Measurements from ENCODE around the gene MTG2.

Gene MTG2

DNA sequence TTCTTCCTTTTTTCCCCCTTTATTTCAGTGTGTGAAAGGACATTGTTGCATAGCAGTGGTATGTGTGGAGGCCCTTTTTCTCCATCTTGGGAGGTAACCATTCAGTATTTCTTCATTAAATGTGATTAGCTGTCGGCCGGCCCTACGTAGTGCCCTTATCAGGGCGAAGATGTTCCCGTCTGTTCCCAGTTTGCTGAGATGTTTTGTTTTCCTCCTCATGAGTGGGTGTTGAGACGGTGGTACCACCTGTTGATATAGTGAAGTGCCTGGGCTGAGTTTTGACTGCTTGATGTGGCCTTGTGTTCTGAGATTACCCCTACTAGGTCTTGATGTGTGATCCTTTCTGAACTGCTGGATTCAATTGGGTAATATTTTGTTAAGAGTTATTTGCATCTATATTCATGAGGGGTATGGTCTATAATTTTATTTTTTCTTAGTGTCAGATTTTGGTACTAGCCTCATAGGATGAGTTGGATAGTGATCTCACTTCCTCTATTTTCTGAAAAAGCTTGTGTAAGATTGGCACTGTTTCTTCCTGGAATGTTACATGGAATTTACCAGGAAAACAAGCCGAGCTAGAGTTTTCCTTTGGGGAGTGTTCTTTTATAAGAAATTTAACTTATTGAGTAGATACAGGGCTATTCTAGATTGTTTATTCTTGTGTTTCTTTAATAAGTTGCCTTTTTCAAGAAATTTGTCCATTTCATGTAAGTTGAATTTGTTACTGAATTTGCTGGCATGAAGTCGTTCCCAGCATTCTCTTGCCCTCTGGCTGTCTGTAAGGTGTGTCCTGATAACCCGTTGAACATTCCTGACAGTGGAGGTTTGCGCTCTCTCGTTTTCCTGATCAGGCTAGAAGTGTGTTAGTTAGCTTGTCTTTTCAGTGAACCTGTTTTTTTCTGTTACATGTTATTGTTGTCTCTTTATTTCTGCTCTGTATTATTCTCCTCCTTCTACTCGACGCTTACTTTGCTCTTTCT lies 4.3 kb downstream of the MTG2 start:
- no peak for DNase-seq

DNA sequence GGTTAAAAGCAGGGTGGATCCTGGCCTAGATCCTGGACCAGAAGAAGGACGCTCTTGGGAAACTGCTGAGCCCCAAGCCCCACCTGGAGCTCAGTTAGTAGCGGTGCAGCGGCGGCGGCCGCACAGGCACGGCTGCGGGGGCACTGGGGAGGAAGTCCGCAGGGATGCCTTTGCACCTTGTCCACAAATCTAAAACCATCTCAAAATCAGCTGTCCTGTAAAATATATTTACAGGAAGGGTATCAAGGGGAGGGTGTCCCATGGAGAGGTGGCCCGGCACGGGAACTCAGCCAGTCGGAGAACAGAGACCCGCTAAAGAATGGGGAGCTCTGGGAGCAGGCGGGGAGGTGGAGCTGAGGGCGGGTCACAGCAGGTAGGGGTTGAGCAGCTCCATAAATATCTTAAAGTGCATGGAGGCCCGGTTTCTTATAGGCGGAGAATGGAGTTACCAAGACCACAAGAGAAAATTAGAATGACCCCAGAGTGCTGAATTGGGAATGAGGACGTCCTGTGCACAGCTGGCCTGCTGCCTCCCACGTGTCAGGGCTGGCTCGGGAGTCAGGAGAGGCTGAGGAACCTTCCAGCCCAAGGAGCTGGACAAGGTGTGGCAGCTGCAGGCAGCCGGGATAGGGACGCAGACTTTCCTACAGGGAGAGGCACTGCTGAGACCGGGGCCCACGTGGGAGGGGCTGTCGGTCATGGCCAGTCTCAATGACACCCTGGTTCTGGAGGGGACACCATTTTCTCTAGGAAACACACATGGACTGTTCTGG lies 8.0 kb downstream of the MTG2 start:
- DNase-seq: no peak

DNA sequence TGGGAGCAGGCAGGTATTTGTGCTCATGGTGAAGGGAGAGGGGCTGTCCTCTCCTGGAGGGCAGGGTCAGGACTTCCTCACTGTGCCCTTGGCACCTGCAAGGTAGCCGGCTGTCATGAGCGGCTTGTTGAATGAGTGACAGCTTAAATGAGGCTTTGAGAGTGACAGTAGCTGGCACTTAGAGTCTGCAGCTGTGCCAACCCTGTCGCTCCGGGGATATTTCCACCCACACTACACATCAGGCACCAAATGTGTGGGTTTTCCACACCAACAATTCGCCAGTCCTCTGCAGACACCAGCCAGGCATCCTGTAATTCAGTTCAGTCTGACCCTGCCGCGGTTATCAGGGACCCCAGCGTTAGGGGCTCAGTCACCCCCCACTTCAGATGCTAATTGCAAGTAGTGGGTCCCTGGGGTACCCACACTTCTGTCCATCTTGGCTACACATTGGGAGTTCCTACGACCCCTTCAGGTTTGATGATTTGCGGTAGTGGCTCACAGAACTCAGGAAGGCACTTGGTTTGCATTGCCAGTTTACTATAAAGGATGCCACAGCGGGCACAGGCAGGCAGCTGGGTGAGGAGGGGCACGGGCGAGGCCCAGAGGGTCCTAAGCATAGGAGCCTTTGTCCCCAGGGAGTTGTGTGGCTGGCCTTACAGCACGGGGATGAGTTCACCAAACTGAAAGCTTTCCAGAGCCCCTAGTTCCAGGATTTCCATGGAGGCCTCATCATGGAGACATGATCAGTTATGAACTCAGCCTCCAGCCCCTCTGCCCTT lies 9.1 kb downstream of the MTG2 start:
- no peak for DNase-seq

DNA sequence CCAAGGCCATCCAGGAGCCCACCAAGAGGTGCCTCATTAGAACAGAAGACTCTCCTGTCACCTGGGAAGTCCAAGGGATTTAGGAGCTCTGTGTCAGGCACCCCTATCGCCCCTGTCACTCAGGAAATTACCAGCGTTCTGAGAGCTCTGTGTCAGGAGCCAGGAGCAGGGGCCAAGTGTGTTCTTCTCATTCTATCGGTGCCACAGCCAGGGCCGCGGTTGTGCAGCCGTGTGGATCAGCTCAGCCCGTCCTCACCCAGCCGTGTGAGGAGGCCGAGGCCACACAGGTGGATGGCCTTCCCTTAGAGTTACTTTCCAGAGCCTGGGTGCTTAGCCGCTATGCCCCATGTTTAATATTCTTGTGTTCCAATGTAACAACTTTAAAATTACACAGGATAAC lies 9.8 kb downstream of the MTG2 start:
- DNase-seq: no peak

DNA sequence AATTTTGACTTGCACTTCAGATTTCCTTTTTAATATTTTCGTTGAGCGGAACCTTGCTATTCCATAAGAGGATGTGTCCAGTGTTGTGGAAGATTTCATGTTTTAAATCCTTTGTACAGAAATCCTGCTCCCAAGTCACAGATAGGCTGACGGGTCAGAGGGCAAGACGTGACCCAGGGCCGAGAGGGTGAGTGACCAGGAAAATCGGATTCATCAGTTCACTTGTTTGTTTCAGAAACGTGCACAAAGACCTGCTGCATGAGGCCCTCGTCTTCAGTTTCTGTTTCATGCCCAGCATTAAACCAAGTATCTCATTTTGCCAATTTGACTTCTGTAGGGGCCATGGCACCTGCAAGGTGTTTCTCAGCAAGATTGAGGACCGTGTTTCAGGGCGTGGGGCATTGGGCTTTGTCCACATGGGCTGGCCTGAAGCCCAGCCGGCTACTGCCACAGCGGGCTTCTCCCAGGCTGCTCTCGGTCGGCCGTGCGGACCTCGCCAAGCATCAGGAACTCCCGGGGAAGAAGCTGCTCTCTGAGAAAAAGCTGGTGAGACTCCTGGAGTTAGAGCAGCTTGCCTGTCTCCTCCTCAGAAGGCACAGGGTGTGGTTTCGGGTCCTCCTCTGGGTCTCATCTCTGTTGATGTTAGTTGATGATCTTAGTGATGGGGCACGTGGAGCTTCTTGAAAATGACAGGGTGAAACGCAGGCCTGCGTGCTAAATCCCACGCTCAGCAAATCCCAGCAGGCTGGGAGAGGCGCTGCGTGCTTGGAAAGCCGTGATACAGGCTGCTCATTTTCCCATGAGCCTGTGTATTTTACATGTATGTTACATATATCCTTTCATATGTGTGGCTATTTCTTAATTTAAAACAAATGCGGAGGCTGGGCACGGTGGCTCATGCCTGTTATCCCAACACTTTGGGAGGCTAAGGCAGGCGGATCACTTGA lies 10.5 kb downstream of the MTG2 start:
- DNase-seq: no peak

DNA sequence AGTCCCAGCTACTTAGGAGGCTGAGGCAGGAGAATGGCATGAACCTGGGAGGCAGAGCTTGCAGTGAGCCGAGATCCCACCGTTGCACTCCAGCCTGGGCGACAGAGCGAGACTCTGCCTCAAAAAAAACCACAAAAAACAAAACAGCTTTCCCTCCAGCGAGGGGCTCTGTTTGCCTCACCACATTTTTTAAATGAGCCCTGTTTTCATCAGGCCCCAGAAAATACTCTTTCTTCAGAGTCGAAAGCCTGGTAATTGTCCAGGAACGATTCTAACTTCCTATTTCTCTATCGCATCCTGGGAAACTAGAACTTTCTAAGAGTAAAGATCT lies 12.2 kb downstream of the MTG2 start:
- no peak for DNase-seq

DNA sequence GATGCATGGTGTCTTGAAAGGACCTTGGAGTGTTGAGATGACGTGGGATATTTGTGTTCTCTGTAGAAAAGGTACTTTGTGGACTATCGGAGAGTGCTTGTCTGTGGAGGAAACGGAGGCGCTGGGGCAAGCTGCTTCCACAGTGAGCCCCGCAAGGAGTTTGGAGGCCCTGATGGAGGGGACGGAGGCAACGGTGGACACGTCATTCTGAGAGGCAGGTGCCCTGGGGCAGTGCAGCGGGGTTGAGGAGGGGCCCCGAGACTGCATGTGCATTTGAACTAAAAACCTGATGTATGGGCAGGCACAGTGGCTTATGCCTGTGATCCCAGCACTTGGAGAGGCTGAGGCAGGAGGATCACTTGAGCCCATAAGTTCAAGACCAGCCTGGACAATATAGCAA lies 12.9 kb downstream of the MTG2 start:
- DNase-seq: no peak

DNA sequence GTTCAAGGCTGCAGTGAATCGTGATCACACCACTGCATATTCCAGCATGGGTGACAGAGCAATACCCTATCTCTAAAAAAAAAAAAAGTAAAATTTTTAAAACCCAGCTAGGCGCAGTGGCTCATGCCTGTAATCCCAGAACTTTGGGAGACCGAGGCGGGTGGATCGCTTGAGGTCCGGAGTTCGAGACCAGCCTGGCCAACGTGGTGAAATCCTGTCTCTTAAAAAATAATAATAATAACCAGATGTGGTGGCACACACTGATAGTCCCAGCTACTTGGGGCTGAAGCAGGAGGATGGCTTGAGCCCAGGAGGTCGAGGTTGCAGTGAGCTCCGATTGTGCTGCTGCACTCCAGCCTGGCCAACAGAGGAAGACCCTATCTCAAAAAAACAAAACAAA lies 13.5 kb downstream of the MTG2 start:
- DNase-seq: no peak

DNA sequence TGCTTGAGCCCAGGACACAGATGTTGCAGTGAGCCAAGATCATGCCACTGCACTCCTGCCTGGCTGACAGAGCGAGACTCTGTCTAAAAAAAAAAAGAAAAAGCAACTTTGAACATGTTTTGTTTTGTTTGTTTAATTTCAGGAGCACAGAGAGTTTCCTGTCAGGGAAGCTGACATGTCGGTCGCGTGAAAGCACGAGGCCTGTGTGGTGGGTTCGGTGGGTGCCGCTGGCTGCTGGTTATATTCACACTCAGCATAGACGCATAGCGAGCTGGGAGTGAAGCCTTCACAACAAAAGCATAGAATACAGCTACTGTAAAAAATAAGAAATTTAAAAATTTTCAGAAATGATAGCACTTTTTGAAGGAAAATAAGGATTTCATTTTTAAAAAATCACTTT lies 14.5 kb downstream of the MTG2 start:
- DNase-seq: no peak

DNA sequence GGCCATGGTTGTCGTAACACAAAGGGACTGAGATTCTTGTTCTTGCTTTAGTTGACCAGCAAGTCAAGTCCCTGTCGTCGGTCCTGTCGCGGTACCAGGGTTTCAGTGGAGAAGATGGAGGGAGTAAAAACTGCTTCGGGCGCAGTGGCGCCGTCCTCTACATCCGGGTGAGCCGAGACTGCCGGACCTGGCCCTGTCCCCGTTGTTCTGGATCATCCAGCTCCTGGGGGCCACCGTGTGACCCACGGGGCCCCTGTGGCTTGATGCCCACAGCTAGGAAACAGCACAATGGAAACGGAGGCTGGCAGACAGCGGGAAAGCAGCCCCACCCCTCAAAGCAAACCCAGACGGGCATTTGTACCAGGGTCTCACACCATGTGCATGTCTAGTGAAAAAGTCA lies 15.0 kb downstream of the MTG2 start:
- DNase-seq: no peak

DNA sequence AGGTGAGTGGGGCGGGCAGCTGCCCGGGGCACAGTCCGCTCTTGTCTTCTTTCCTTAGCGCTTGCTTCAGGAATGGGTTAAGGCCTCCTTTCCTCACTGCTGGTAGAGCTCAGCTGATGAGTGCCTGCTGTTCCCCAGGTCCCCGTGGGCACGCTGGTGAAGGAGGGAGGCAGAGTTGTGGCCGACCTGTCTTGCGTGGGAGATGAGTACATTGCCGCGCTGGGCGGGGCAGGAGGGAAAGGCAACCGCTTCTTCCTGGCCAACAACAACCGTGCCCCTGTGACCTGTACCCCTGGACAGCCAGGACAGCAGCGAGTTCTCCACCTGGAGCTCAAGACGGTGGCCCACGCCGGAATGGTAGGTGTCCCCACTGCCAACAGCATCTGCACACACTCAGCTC lies 15.7 kb downstream of the MTG2 start:
- DNase-seq: no peak

DNA sequence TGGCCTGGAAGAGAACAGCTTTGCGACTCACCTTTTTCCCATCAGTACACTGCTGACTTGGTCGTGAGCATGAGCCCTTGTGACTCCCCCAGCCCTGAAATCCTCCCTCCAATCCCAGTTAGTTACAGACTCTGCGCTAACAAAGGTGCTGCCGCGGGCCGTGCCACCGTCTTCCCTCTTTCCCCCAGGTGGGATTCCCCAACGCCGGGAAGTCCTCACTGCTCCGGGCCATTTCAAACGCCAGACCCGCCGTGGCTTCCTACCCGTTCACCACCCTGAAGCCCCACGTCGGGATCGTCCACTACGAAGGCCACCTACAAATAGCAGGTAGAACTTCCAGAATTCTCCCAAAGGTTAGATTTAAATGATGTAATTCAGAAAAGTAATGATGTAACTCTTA lies 16.1 kb downstream of the MTG2 start:
- no peak for DNase-seq

DNA sequence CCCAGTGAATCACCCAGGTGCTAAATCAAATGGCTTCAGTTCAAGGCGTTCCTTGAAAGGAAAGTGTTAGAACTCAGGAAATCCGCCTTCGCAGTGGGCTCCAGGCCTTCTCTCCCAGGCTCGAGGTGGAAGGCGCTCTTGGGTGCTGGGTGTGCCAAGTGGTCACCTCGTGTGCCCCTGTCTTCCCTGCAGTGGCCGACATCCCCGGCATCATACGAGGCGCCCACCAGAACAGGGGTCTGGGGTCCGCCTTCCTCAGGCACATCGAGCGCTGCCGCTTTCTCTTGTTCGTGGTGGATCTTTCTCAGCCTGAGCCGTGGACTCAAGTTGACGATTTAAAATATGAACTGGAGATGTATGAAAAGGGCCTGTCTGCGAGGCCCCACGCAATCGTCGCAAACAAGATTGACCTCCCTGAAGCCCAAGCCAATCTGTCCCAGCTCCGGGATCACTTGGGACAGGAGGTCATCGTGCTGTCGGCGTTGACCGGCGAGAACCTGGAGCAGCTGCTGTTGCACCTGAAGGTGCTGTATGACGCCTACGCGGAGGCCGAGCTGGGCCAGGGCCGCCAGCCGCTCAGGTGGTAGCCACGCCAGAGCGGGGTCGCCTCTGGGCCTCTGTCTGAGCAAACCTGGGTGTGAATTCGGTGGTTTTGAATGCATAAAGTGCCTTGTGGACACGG lies 17.8 kb downstream of the MTG2 start:
- DNase-seq: no peak

DNA sequence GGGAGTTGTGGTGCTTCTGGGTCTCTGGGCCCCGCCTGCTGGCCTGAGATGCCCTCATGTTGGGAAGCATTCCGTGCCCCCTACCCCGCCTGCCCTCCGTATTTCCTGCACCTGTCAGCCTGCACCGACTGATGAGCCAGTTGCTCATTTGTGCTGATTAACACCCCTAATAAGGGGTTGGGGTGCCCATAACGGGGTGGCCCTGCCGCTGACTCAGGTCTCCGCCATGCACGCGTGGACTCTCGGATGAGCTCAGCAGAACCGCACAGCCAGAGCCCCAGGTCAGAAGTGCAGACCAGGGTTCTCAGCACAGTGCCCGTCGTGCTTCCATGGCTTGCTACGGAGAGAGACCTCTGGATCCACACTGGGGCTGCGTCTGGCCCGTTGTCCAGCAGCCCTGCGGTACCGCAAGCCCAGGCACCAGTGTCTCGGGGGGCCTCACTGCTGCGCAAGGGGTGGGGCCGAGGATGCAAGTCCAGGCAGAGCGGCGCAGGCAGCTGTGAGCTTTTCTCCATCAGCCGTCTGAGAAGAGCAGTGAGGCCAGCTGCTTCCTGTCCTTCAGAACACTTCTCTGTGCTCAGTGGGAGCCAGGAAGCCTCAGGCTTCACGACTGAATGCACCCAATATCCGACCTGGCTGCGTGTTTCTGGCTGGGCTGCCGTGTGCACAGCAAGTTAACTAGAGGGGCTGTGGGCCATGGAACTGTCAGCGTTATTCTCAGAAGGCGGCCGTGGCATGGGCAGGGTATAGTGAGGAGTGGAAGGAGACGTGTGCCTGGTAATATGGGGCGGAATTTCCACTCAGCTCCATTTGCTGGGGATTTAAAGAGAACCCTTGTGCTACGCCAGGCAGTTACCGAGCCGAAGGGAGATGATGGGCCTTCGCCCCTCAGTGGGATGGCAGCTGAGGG lies 18.6 kb downstream of the MTG2 start:
- DNase-seq: no peak

DNA sequence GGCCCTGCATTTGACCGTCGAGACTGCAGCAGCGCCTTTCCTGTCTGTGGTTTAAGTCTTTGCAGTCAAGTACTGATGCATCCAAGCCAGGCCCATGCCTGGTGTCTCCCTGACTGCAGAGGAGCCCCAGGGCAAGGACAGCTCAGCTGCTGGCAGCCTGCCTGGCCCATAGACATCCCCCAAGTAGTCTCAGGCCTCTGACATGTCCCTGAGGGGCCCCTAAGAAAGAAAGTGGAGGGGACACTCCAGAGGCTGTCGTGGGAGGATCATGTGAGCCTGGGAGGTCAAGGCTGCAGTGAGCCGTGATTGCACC lies 19.2 kb downstream of the MTG2 start:
- DNase-seq: no peak

DNA sequence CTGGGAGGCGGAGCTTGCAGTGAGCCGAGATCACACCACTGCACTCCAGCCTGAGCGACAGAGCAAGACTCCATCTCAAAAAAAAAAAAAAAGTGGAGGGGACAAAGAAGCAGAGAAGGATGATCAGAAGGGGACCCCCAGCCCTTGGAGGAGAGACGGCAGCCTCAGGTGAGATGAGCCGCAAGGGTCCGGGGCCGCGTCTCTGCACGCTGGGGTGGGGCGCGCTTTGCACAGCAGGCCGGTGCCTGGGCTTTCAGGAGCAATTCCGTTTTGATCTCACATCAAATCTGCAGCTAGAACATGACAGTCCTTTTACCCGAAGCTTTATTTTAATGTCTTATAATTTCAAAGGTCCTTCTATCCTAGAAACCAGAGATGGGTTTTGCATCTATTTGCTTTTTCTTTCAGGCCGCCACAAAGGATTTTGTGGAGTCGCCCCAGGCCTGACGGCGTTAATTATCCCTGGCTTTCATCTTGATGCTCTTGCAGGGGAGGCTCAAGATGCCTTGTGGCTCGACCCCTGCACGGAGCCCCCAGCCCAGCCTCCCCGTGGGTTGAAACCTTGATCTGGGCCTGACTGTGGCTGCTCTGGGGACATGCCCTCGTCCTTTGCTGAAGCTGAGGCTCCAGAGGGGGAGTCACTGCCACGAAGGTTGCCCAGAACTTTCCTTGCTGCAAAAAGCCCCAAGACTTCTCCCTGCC lies 20.0 kb downstream of the MTG2 start:
- DNase-seq: no peak

DNA sequence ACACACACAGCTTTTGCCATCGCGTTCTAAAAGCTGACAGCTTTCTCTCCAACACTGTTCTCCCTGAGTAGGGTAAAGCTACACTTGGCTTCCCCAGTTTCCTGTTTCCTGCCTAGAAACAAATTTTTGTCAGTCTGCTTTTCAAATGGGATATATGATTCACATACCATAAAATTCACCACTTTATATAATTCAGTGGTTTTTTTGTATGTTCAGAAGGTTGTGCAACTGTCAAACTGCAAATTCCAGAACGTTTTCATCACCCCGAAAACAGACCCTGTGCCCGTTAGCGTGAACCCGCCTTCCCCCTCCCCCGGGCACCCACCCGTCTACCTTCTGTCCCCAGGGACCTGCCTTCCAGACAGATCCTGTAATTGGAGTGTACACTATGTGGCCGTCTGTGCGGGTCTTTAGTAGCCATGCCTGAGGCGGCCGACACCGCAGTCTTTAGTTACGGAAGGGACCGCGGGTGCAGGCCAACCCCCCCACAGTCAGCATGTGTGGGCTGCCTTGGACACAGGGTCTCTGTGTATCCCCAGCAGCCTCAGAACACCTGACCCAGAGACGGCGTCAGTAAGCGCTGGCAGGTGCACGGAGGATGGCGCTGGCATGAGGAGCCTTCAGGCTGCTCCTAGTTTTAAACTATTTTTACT lies 20.7 kb downstream of the MTG2 start:
- DNase-seq: no peak

DNA sequence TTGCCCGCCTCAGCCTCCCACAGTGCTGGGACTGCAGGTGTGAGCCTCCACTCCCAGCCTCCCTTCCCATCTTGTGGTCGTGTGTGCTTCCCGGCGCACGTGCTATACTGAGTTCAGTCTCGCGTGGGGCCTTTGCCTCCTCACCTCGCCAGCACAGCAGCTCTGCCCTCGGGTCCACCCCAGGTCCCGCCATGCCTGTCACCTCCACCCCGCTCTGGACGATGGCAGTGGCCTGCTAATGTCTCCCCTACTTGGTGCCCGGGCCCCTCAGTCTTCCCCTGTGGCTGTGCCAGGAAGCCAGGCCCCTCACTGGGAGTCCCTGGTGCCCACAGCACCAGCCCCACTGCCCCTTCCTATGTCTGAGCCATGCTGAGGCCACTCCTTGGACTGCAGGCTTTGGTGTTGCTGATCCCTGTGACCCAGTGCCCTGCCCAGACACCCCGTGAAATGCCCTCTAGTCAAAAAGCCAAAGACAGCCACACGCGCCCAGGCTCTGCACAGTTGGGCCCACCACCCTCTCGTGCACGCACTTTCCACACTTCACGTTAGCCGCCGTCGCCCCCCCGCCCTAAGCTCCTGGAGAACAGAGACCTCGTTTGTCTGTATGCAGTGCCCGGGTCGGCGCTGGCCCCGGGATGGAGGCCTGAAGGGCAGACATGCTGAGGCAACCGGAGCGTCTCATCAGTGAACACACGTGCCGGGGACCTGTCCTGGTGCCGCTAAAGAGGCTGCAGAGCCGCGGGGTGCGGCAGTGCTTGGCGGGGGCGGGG lies 23.0 kb downstream of the MTG2 start:
- DNase-seq: no peak

DNA sequence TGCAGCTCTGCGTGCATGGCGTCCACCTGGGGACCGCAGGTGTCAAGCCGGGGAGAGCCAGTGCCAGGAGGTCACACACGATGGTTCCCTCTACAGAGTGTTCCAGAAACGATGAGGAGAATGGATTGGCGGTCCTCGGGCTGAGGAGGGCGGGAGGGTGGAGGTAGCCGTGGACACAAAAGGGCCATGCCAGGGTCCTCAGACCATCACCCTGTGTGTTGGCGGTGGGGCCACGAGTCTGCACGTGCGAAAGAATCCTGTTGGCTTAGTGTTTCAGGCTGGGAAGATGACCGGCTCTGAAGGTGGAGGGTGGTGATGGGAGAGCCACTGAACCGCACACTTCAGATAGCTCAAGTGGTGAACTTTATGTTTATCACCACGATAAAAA lies 23.6 kb downstream of the MTG2 start:
- no peak for DNase-seq
